ENCODE results near the gene SSUH2.

The SSUH2 gene

DNA sequence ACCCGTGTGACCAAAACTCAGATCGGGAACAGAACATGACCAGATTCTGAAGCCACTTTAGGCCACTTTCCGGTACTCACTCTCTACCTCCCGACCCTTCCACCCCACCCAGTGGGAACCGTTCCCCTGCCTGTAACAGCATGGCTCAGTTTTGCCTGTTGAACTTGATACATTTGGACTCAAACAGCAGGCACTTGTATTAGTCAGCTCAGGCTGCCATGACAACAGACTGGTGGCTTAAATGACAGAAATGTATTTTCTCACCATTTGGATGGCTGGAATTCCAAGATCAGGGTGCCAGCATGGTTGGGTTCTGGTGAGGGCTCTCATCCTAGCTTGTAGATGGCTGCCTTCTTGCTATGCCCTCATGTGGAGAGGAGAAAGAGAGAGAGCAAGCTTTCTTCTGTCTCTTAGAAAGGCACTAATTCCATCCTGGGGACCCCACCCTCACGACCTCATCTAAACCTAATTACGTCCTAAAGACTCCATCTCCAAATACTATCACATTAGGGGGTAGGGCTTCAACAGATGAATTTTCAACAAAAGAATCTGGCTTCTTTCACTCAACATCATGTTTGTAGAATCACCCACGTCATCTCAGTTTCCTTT is 9.3 kb upstream of the SSUH2 start:
- Histone ChIP-seq H3K4me3 (ENCODE audit: insufficient read depth in 1 of 2, low read depth in 1 of 2, low read length in 2 of 2) (no peak overlapping the region), H3K9me3 (ENCODE audit: control insufficient read depth, low read length) (peaks cover 6% of the 10 kb centered on the region), H4K91ac (ENCODE audit: low read length) (no peak overlapping the region), H4K8ac (ENCODE audit: low read length) (no peak overlapping the region), H3K23ac (ENCODE audit: low read length in 2 of 2) (no peak overlapping the region), H3K9ac (ENCODE audit: low read length) (no peak overlapping the region), H2BK12ac (ENCODE audit: low read length in 2 of 2) (no peak overlapping the region), H3K27ac (ENCODE audit: low read length, poor library complexity, severe bottlenecking) (no peak overlapping the region), H2BK120ac (ENCODE audit: low read depth, low read length) (no peak overlapping the region), H3K4me1 (ENCODE audit: control insufficient read depth, insufficient read depth, low read depth, low read length) (peaks cover 3% of the 10 kb centered on the region), H3K18ac (ENCODE audit: low read depth in 1 of 2, low read length in 2 of 2) (no peak overlapping the region), H3K27me3 (ENCODE audit: control insufficient read depth in 1 of 2, insufficient read depth in 1 of 2, low read length in 2 of 2) (peaks cover 29 to 65% of the 10 kb centered on the region in 2 experiments), H2AK5ac (ENCODE audit: low read length, severe bottlenecking) (no peak overlapping the region), H3K4ac (ENCODE audit: low read depth in 1 of 2, low read length in 2 of 2) (no peak overlapping the region), H3K36me3 (ENCODE audit: control insufficient read depth in 1 of 2, insufficient read depth in 2 of 2, low read depth in 1 of 2, low read length in 2 of 2) (no peaks in the 10 kb centered on the region), H2BK15ac (ENCODE audit: low read depth, poor library complexity, severe bottlenecking) (no peak overlapping the region), H3K4me2 (ENCODE audit: low read length, poor library complexity, severe bottlenecking) (no peak overlapping the region), H3K79me1 (replicated peaks; ENCODE audit: low read length, poor library complexity, severe bottlenecking) (no peaks in the 10 kb centered on the region), H2AFZ (ENCODE audit: low read depth, low read length) (no peak overlapping the region), H2BK5ac (ENCODE audit: low read depth, low read length, poor library complexity, severe bottlenecking) (no peak overlapping the region), H3K14ac (ENCODE audit: low read length in 2 of 2) (no peak overlapping the region)
- WGBS: 90% methylated on average over 8 of the region's 8 CpGs
- DNase-seq: no peak

DNA sequence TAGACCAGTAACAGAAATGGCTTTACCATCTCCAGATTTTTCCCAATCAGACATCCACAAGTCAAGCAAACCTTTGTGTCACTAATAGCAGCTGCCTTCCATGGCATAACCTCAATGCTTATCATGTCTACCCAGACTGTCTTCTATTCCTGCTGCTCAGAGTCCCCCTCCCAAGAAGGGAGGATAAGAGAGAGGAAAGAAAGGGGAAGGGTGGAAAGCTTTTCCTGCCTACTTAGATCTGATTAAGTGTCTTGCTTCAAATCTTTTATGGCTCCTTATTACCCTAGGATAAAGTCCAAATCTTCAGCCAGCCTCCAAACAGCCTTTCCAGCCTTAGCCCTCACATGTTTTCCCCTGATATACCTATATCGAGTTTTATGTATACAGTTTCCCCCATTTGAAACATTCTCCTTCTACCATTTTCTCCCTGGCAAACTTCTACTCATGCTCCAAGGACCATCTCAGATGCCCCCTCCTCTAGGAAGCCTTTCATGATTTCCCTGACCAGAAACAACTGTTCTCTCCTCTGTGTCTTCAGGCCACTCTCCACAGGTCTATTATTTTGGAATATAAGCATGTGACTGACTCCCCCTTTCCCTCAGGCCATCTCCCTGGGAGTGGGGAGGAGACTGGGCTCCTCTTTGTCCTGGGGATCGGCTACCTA is 7.9 kb upstream of the SSUH2 start:
- no peaks in the 10 kb centered on the region for H3K79me1 ChIP-seq (replicated peaks; ENCODE audit: low read length, poor library complexity, severe bottlenecking)
- no peak for DNase-seq
- H2BK12ac ChIP-seq (ENCODE audit: low read length in 2 of 2): no peak overlapping the region
- H3K4me3 ChIP-seq (ENCODE audit: insufficient read depth in 1 of 2, low read depth in 1 of 2, low read length in 2 of 2): no peak overlapping the region
- no peak overlapping the region for H3K9ac ChIP-seq (ENCODE audit: low read length)
- H2BK120ac ChIP-seq (ENCODE audit: low read depth, low read length): no peak overlapping the region
- no peak overlapping the region for H3K27ac ChIP-seq (ENCODE audit: low read length, poor library complexity, severe bottlenecking)
- peaks cover 6% of the 10 kb centered on the region for H3K9me3 ChIP-seq (ENCODE audit: control insufficient read depth, low read length)
- WGBS: 81% methylated on average over 2 of the region's 2 CpGs
- no peak overlapping the region for H4K8ac ChIP-seq (ENCODE audit: low read length)
- no peak overlapping the region for H3K4ac ChIP-seq (ENCODE audit: low read depth in 1 of 2, low read length in 2 of 2)
- H3K18ac ChIP-seq (ENCODE audit: low read depth in 1 of 2, low read length in 2 of 2): no peak overlapping the region
- no peak overlapping the region for H2AK5ac ChIP-seq (ENCODE audit: low read length, severe bottlenecking)
- no peak overlapping the region for H2AFZ ChIP-seq (ENCODE audit: low read depth, low read length)
- H4K91ac ChIP-seq (ENCODE audit: low read length): no peak overlapping the region
- no peaks in the 10 kb centered on the region for H3K36me3 ChIP-seq (ENCODE audit: control insufficient read depth in 1 of 2, insufficient read depth in 2 of 2, low read depth in 1 of 2, low read length in 2 of 2)
- H2BK15ac ChIP-seq (ENCODE audit: low read depth, poor library complexity, severe bottlenecking): no peak overlapping the region
- H3K27me3 ChIP-seq (ENCODE audit: control insufficient read depth in 1 of 2, insufficient read depth in 1 of 2, low read length in 2 of 2): peaks cover 29 to 68% of the 10 kb centered on the region in 2 experiments
- no peaks in the 10 kb centered on the region for H3K4me1 ChIP-seq (ENCODE audit: control insufficient read depth, insufficient read depth, low read depth, low read length)
- no peak overlapping the region for H3K23ac ChIP-seq (ENCODE audit: low read length in 2 of 2)
- H3K14ac ChIP-seq (ENCODE audit: low read length in 2 of 2): no peak overlapping the region
- H3K4me2 ChIP-seq (ENCODE audit: low read length, poor library complexity, severe bottlenecking): no peak overlapping the region
- no peak overlapping the region for H2BK5ac ChIP-seq (ENCODE audit: low read depth, low read length, poor library complexity, severe bottlenecking)

DNA sequence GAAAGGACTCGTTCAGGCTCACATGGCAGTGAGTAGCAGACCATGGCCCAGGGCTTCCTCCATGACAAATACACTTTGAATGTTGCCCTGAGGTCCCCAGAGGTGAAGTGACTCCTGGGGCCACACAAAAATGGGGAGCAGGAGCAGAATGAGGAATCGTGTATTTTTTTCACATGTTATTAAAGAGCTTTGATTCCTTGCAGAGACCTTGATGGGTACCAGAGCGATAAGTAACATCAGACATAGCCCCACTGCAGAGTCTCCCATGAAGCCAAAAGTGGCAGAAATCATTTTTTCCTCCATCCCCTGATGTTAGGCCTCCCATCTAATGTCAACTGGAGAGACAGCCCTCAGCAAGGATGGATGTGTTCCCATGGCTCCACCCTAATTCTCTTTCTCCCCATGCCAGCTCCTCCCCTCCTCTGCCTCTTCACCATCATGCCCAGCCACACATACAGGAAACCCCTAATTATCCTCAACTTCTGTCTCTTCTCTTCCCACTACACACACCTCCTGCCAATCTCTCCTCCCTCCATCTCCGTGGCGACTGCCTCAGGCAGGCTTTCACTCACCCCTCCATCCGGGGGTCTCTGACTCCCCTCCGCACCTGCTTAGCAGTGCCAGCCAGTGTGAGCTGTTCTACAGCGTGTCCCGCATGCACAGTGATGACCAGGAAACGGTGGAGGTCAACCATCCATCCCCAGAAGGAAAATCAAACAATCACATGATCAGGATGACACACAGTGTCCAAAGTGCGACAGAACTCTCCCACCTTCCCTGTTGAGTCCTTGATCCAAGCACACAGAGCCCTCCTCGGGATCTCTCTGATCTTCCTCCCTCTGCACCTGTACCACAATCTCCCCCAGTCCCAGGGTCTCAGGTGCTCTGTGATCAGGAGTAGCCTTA is 7.1 kb upstream of the SSUH2 start:
- Histone ChIP-seq H2BK15ac (ENCODE audit: low read depth, poor library complexity, severe bottlenecking) (no peak overlapping the region), H3K27ac (ENCODE audit: low read length, poor library complexity, severe bottlenecking) (no peak overlapping the region), H3K79me1 (replicated peaks; ENCODE audit: low read length, poor library complexity, severe bottlenecking) (no peaks in the 10 kb centered on the region), H3K27me3 (ENCODE audit: control insufficient read depth in 1 of 2, insufficient read depth in 1 of 2, low read length in 2 of 2) (peaks cover 33 to 66% of the 10 kb centered on the region in 2 experiments), H2BK5ac (ENCODE audit: low read depth, low read length, poor library complexity, severe bottlenecking) (no peak overlapping the region), H4K91ac (ENCODE audit: low read length) (no peak overlapping the region), H3K4me1 (ENCODE audit: control insufficient read depth, insufficient read depth, low read depth, low read length) (no peaks in the 10 kb centered on the region), H2AFZ (ENCODE audit: low read depth, low read length) (no peak overlapping the region), H3K23ac (ENCODE audit: low read length in 2 of 2) (no peak overlapping the region), H3K4me2 (ENCODE audit: low read length, poor library complexity, severe bottlenecking) (no peak overlapping the region), H3K4ac (ENCODE audit: low read depth in 1 of 2, low read length in 2 of 2) (no peak overlapping the region), H3K4me3 (ENCODE audit: insufficient read depth in 1 of 2, low read depth in 1 of 2, low read length in 2 of 2) (no peak overlapping the region), H4K8ac (ENCODE audit: low read length) (no peak overlapping the region), H3K9ac (ENCODE audit: low read length) (no peak overlapping the region), H3K14ac (ENCODE audit: low read length in 2 of 2) (no peak overlapping the region), H2AK5ac (ENCODE audit: low read length, severe bottlenecking) (no peak overlapping the region), H3K9me3 (ENCODE audit: control insufficient read depth, low read length) (peaks cover 6% of the 10 kb centered on the region), H3K18ac (ENCODE audit: low read depth in 1 of 2, low read length in 2 of 2) (no peak overlapping the region), H2BK12ac (ENCODE audit: low read length in 2 of 2) (no peak overlapping the region), H3K36me3 (ENCODE audit: control insufficient read depth in 1 of 2, insufficient read depth in 2 of 2, low read depth in 1 of 2, low read length in 2 of 2) (no peaks in the 10 kb centered on the region), H2BK120ac (ENCODE audit: low read depth, low read length) (no peak overlapping the region)
- DNase-seq: no peak
- WGBS: 82% methylated on average over 12 of the region's 12 CpGs

Measured in mesenchymal stem cell (in vitro differentiated cells and primary cell).